A673 (cell line): ENCODE data around the gene PCTP. TPM values are rescaled to one million over a fixed set of nuclear protein-coding genes. Genes with fewer than 3 reads are reported as not detected.

Experiments
- BruUV-seq: library from RNA; stranded (reverse); fragments of 400-500 nt; replicated peaks from 2 replicates; lab custom pipeline; 2021; lab: Mats Ljungman, UMichigan
- CTCF ChIA-PET: fragments of 300-600 bp; sonication (Branson Sonifier 250); formaldehyde crosslinking; loops from one replicate; lab custom pipeline; 2022; ENCODE audit warnings: antibody characterized with exemption; lab: Charles Lee
- POLR2A ChIA-PET: fragments of 300-600 bp; sonication (Branson Sonifier 250); formaldehyde crosslinking; loops from one replicate; lab custom pipeline; 2022; ENCODE audit warnings: antibody characterized with exemption; ENCODE audit not compliant: low non-redundant PET; lab: Charles Lee
- DNase-seq: peaks from one replicate; pipeline ENCODE4 v3.0.0-alpha.2; 2015; ENCODE audit warnings: low spot score
- H3K27ac ChIP-seq: fragments of 200-600 bp; sonication (generic); 2 replicates; pipeline ENCODE4 v1.5.1; 2016; ENCODE audit warnings: mixed run types, low read depth, mild to moderate bottlenecking, mixed read lengths, antibody characterized with exemption, low read length; ENCODE audit not compliant: poor library complexity, severe bottlenecking
- H3K27me3 ChIP-seq: fragments of 200-600 bp; sonication (generic); replicated peaks from 2 replicates; pipeline ENCODE4 v1.6.1; 2017; ENCODE audit warnings: mixed run types, low read depth, mild to moderate bottlenecking, mixed read lengths, antibody characterized with exemption, low read length; ENCODE audit not compliant: insufficient read depth, poor library complexity
- H3K36me3 ChIP-seq: fragments of 200-600 bp; sonication (generic); 2 replicates; pipeline ENCODE4 v1.6.1; 2016; ENCODE audit warnings: mixed run types, mild to moderate bottlenecking, mixed read lengths, antibody characterized with exemption, low read length; ENCODE audit not compliant: insufficient read depth, poor library complexity, severe bottlenecking
- H3K4me1 ChIP-seq: fragments of 200-600 bp; sonication (generic); 2 replicates; pipeline ENCODE4 v1.6.1; 2017; ENCODE audit warnings: mixed run types, mild to moderate bottlenecking, mixed read lengths, antibody characterized with exemption, low read length; ENCODE audit not compliant: insufficient read depth, poor library complexity, severe bottlenecking
- H3K4me3 ChIP-seq: fragments of 200-600 bp; sonication (generic); 2 replicates; pipeline ENCODE4 v1.5.1; 2016; ENCODE audit warnings: low read depth, mixed run types, mild to moderate bottlenecking, mixed read lengths, low read length; ENCODE audit not compliant: poor library complexity, severe bottlenecking
- H3K9me3 ChIP-seq: fragments of 200-600 bp; sonication (generic); 2 replicates; pipeline ENCODE4 v1.6.1; 2016; ENCODE audit warnings: mixed run types, low read depth, mild to moderate bottlenecking, mixed read lengths, antibody characterized with exemption, low read length; ENCODE audit not compliant: poor library complexity, severe bottlenecking
- CTCF ChIP-seq: fragments of 300-800, 200-600 bp; sonication (generic); conservative IDR thresholded peaks from 2 replicates; pipeline ENCODE4 v1.5.1; 2017; ENCODE audit warnings: low read depth, mild to moderate bottlenecking, antibody characterized with exemption, low read length, moderate library complexity, mixed read lengths
- EZH2 ChIP-seq: fragments of 200-600 bp; sonication (generic); IDR thresholded peaks from 2 replicates; pipeline ENCODE4 v1.6.1; 2017; ENCODE audit warnings: borderline replicate concordance, low read depth, mild to moderate bottlenecking, mixed read lengths, antibody characterized with exemption, low read length; ENCODE audit not compliant: poor library complexity, severe bottlenecking
- intact Hi-C: fragments of 100-400 bp; cut with micrococcal nuclease; formaldehyde crosslinking; loops from one replicate; pipeline ENCODE4 v1.10.0; 2022; ENCODE audit not compliant: unreplicated experiment
- total RNA-seq: library from RNA; stranded (reverse); gene quantifications from 2 replicates; pipeline ENCODE4 v1.2.3, GENCODE V29; 2021

The PCTP gene
- total RNA-seq, 1 experiment from 2014 or later: 6.4 TPM

GRCh38 chr17:55729484-55729883 is 21.4 kb upstream of the PCTP start:
- intact Hi-C loops: no loop called here
- POLR2A ChIA-PET: no interaction called here
- no peak for DNase-seq
- CTCF ChIA-PET: no interaction called here
- Histone ChIP-seq H3K9me3 (no peaks in the 10 kb centered on the region), H3K4me1 (peaks cover 78% of the 10 kb centered on the region), H3K27me3 (no peaks in the 10 kb centered on the region), H3K36me3 (no peaks in the 10 kb centered on the region), H3K4me3 (no peak overlapping the region), H3K27ac (no peak overlapping the region)
- TF ChIP-seq CTCF: no peak
- no peak for TF ChIP-seq EZH2
- no TSS peak for BruUV-seq

GRCh38 chr17:55730380-55730779 is 20.5 kb upstream of the PCTP start:
- no TSS peak for BruUV-seq
- TF ChIP-seq EZH2: no peak
- no peak for TF ChIP-seq CTCF
- ChIA-PET CTCF (no interaction called here), POLR2A (no interaction called here)
- no peaks in the 10 kb centered on the region for H3K9me3 ChIP-seq
- intact Hi-C loops: no loop called here
- no peaks in the 10 kb centered on the region for H3K36me3 ChIP-seq
- H3K4me1 ChIP-seq: peaks cover 78% of the 10 kb centered on the region
- H3K4me3 ChIP-seq: peak overlapping the region; percentile 14
- peak overlapping the region; percentile 47 for H3K27ac ChIP-seq
- H3K27me3 ChIP-seq: no peaks in the 10 kb centered on the region
- DNase-seq: peak; percentile 63

- ChIA-PET POLR2A (no interaction called here), CTCF (no interaction called here)
- Histone ChIP-seq H3K4me1 (peaks cover 79% of the 10 kb centered on the region), H3K36me3 (no peaks in the 10 kb centered on the region), H3K27me3 (no peaks in the 10 kb centered on the region), H3K9me3 (no peaks in the 10 kb centered on the region), H3K27ac (peak overlapping the region; percentile 47), H3K4me3 (peak overlapping the region; percentile 14)
- no TSS peak for BruUV-seq
- intact Hi-C loops: no loop called here
- TF ChIP-seq CTCF (no peak), EZH2 (no peak)
- peak; percentile 55 for DNase-seq
Measured at GRCh38 chr17:55730808-55731207, 20.0 kb upstream of the PCTP start.
